Peyer's patch (tissue), 4 donors: Measurements from ENCODE around the gene GPANK1. TPM values are rescaled to one million over a fixed set of nuclear protein-coding genes. Genes with fewer than 3 reads are reported as not detected.

Experiments used
- DNase-seq, 3 donors: peaks; one replicate each; pipeline ENCODE4 v3.0.0-alpha.2; 2017 to 2019
- H3K27ac ChIP-seq, 4 donors: fragments of 200-600 bp; sonication (generic); one replicate each; pipeline ENCODE4 v1.5.1; 2016 to 2019
- H3K27me3 ChIP-seq, 2 donors: fragments of 200-600 bp; sonication (generic); one replicate each; pipeline ENCODE4 v1.5.1; 2019
- H3K36me3 ChIP-seq, 3 donors: fragments of 200-600 bp; sonication (generic); one replicate each; pipeline ENCODE4 v1.5.1; 2016 to 2019
- H3K4me1 ChIP-seq, 4 donors: fragments of 200-600 bp; sonication (generic); one replicate each; pipeline ENCODE4 v1.5.1; 2016 to 2019
- H3K4me3 ChIP-seq, 4 donors: fragments of 200-600 bp; sonication (generic); 1 replicate in 3 of 4; 2 replicates in 1 of 4; pipeline ENCODE4 v1.5.1; 2016 to 2019; ENCODE audit warnings: mild to moderate bottlenecking in 1 of 4
- H3K9me3 ChIP-seq, 4 donors: fragments of 200-600 bp; sonication (generic); one replicate each; pipeline ENCODE4 v1.5.1; 2016 to 2019; ENCODE audit warnings: mild to moderate bottlenecking in 1 of 4
- CTCF ChIP-seq, 6 experiments: fragments of 450-650 bp in 4 of 6; fragments of 200-600 bp in 2 of 6; sonication (generic) in 1 of 6; IDR thresholded peaks; one replicate each; pipeline ENCODE4 v1.5.1; 2017 to 2019; ENCODE audit warnings: antibody characterized with exemption in 6 of 6, mild to moderate bottlenecking in 3 of 6, moderate library complexity in 1 of 6
- POLR2A ChIP-seq, 2 donors: fragments of 450-650 bp; IDR thresholded peaks; one replicate each; pipeline ENCODE4 v1.5.1; 2017; ENCODE audit warnings: antibody characterized with exemption in 2 of 2, mild to moderate bottlenecking in 2 of 2, moderate library complexity in 2 of 2
- total RNA-seq, 4 donors: library from RNA; depleted of rRNA; stranded (reverse); fragments of >200 nt; gene quantifications; one replicate each; pipeline ENCODE4 v1.1.0, GENCODE V29; 2016

The GPANK1 gene
- total RNA-seq, 4 donors from 2014 or later, result 29.4 to 63.5 (median 41.9) TPM

GRCh38 chr6:31676322-31676903, 11.6 kb upstream of the GPANK1 start:
- peaks cover 0 to 20% (median 0%) of the 10 kb centered on the region in 3 donors for H3K36me3 ChIP-seq
- no peak for DNase-seq
- TF ChIP-seq CTCF (IDR thresholded peaks at IDR 0.05), result no peak
- no peak for TF ChIP-seq POLR2A (IDR thresholded peaks at IDR 0.05)
- H3K27ac ChIP-seq, result no peak overlapping the region
- H3K27me3 ChIP-seq, result no peaks in the 10 kb centered on the region
- no peaks in the 10 kb centered on the region for H3K9me3 ChIP-seq
- no peak overlapping the region for H3K4me3 ChIP-seq
- peaks cover 0 to 13% (median 2%) of the 10 kb centered on the region in 4 donors for H3K4me1 ChIP-seq

DNA sequence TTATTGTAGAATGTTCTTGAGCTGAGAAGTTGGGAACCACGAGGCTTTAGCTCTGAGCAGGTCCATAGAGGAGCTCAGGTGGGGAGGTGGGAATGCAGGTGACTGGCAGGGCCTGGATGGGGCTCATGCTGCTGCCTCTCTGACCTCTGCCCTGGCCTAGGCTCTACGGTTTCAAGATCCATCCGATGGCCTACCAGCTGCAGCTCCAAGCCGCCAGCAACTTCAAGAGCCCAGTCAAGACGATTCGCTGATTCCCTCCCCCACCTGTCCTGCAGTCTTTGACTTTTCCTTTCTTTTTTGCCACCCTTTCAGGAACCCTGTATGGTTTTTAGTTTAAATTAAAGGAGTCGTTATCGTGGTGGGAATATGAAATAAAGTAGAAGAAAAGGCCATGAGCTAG, 4.9 kb upstream of the GPANK1 start, which contains the start of gene LY6G5B:
Gene LY6G5B, plus strand, starts transcription at position 301 of the 400 bp plus-strand sequence. CDS start 975 bp downstream, outside the sequence.
- H3K4me1 ChIP-seq, result peaks cover 0 to 12% (median 0%) of the 10 kb centered on the region in 4 donors
- DNase-seq, result no peak
- TF ChIP-seq POLR2A (IDR thresholded peaks at IDR 0.05), result no peak
- no peak for TF ChIP-seq CTCF (IDR thresholded peaks at IDR 0.05)
- H3K4me3 ChIP-seq, result no peak within 1 kb of the TSS
- H3K36me3 ChIP-seq, result peaks cover 0 to 66% (median 0%) of the 10 kb centered on the region in 3 donors
- no peak within 1 kb of the TSS for H3K27ac ChIP-seq
- H3K27me3 ChIP-seq, result no peaks in the 10 kb centered on the region
- H3K9me3 ChIP-seq, result no peaks in the 10 kb centered on the region

- DNase-seq, result no peak
Observed at GRCh38 chr6:31666337-31666965, 1.7 kb upstream of the GPANK1 start.

DNA sequence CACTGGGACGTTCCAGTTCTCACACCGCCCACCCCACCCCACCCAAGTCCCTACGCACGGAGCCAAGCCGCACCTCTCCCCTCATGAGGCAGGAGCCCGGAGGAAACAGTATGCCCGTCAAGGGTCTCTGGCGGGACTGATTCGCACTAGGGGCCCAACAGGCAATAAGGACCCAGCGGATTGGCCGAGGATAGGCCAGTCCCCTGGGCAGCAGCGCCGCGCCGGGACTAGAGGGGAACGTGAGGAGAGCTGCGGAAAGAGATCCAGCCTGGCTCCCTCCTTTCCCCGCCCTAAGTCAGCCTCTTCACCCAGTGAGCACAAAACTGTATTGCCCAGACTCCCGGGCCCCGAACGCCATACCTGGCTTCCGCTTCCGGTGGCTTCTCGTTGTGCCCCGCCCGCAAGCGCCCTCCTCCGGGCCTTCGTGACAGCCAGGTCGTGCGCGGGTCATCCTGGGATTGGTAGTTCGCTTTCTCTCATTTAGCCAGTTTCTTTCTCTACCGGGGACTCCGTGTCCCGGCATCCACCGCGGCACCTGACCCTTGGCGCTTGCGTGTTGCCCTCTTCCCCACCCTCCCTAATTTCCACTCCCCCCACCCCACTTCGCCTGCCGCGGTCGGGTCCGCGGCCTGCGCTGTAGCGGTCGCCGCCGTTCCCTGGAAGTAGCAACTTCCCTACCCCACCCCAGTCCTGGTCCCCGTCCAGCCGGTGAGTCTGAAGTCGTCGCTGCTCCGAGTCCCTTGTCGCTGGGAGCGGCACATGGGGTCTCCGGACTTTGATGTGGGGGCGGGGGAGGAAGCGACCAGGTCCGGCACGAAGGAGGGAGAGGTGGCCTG, 922 bp upstream of the GPANK1 start, which contains the start of gene CSNK2B:
Gene CSNK2B, plus strand, starts transcription at position 580 of the 836 bp plus-strand sequence. CDS start 752 bp downstream, outside the sequence.
- peak; percentile 99 to 100 (median 99) for DNase-seq
- Histone ChIP-seq H3K36me3 (peaks cover 0 to 46% (median 0%) of the 10 kb centered on the region in 3 donors), H3K4me1 (peaks cover 2 to 46% (median 5%) of the 10 kb centered on the region in 4 donors)

More at GRCh38 chr6:31666337-31666965, 1.7 kb upstream of the GPANK1 start:
- Histone ChIP-seq H3K4me1 (peaks cover 2 to 39% (median 5%) of the 10 kb centered on the region in 4 donors), H3K36me3 (peaks cover 0 to 53% (median 0%) of the 10 kb centered on the region in 3 donors), H3K9me3 (no peaks in the 10 kb centered on the region), H3K27me3 (no peaks in the 10 kb centered on the region), H3K4me3 (peak overlapping the region; percentile 68 to 95 (median 79)), H3K27ac (peak overlapping the region; percentile 92 to 99 (median 95))
- no peak for TF ChIP-seq CTCF (IDR thresholded peaks at IDR 0.05)

More for the DNA sequence above, 922 bp upstream of the GPANK1 start, which contains the start of gene CSNK2B:
- Histone ChIP-seq H3K27me3 (no peaks in the 10 kb centered on the region), H3K9me3 (no peaks in the 10 kb centered on the region), H3K27ac (peak within 1 kb of the TSS; percentile 92 to 99 (median 95)), H3K4me3 (peak within 1 kb of the TSS; percentile 68 to 95 (median 79))
- TF ChIP-seq POLR2A (IDR thresholded peaks at IDR 0.05), result peak; percentile 80 to 85
- TF ChIP-seq CTCF (IDR thresholded peaks at IDR 0.05), result peak in 2 of 6 experiments; percentile 12 to 18
